Measurements from ENCODE around the gene DCDC2.

- TF ChIP-seq, protein P1, sequence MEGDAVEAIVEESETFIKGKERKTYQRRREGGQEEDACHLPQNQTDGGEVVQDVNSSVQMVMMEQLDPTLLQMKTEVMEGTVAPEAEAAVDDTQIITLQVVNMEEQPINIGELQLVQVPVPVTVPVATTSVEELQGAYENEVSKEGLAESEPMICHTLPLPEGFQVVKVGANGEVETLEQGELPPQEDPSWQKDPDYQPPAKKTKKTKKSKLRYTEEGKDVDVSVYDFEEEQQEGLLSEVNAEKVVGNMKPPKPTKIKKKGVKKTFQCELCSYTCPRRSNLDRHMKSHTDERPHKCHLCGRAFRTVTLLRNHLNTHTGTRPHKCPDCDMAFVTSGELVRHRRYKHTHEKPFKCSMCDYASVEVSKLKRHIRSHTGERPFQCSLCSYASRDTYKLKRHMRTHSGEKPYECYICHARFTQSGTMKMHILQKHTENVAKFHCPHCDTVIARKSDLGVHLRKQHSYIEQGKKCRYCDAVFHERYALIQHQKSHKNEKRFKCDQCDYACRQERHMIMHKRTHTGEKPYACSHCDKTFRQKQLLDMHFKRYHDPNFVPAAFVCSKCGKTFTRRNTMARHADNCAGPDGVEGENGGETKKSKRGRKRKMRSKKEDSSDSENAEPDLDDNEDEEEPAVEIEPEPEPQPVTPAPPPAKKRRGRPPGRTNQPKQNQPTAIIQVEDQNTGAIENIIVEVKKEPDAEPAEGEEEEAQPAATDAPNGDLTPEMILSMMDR (IDR thresholded peaks at IDR 0.05) = no peak
- TF ChIP-seq POLR2AphosphoS5 (IDR thresholded peaks at IDR 0.05) = no peak
Measured at GRCh38 chr6:24272553-24272952, 85.3 kb downstream of the DCDC2 start.

Data from breast epithelium (tissue), 3 donors.